Epithelial cell of esophagus (primary cell): ENCODE data around the gene NPM1.
"Not testable (repeated sequence)": the region's sequence is repeated elsewhere in the genome, so short reads cannot be mapped to it uniquely, and the experiment has no call there.

Experiments
- DNase-seq: peaks from one replicate; pipeline ENCODE4 v3.0.0; 2010; ENCODE audit warnings: low read depth
- H3K4me3 ChIP-seq: 2 replicates; pipeline ENCODE4 v1.5.1; 2011; ENCODE audit warnings: mild to moderate bottlenecking, low read length, control low read depth
- TF ChIP-seq, protein P1 (sequence below): IDR thresholded peaks from 2 replicates; pipeline ENCODE4 v1.5.1; 2011; ENCODE audit warnings: low read depth, mild to moderate bottlenecking, low read length, control low read depth, inconsistent platforms; ENCODE audit not compliant: insufficient read depth; ENCODE audit errors: missing control alignments

The NPM1 gene

DNA sequence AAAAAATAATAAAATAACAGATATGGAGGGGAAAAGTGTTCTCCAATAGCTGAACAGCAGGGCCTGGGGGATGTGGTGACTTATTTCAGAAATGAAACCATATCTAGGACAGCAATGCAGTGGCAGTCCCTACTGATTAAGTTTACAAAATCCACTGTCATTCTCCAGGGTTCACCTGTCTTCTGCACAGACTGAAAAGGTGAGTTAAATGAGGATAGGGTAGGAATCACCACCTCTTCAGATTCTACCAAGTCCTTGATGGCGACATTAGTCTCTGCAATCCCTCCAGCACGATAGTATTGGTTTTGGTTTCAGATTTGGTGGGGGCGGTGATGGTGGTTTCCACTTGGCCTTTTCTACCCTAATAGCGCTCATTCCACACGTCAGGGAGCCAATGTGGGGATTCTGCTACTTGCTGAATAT is 32.3 kb upstream of the NPM1 start:
- DNase-seq = no peak
- no peak overlapping the region for H3K4me3 ChIP-seq
- TF ChIP-seq, protein P1, sequence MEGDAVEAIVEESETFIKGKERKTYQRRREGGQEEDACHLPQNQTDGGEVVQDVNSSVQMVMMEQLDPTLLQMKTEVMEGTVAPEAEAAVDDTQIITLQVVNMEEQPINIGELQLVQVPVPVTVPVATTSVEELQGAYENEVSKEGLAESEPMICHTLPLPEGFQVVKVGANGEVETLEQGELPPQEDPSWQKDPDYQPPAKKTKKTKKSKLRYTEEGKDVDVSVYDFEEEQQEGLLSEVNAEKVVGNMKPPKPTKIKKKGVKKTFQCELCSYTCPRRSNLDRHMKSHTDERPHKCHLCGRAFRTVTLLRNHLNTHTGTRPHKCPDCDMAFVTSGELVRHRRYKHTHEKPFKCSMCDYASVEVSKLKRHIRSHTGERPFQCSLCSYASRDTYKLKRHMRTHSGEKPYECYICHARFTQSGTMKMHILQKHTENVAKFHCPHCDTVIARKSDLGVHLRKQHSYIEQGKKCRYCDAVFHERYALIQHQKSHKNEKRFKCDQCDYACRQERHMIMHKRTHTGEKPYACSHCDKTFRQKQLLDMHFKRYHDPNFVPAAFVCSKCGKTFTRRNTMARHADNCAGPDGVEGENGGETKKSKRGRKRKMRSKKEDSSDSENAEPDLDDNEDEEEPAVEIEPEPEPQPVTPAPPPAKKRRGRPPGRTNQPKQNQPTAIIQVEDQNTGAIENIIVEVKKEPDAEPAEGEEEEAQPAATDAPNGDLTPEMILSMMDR = no peak

DNA sequence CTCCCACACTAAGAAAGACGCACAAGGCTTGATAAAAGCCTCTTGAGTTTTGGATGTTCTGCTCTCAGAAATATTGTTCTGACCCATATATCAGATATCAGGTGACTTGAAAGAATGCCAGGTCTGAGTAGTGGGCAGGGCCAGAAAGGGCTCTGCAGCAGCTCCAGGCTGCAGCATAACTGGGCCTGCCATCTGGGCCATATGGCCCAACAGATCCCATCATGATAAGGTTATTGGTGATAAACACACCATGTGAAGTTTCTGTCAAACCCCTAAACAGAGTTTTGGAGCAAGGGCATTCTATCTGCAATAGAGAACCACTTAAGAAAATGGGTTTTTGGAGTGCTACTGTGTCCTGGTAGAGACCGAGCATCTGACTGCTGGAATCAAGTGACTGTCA is 29.8 kb upstream of the NPM1 start:
- TF ChIP-seq, protein P1 = no peak
- no peak for DNase-seq
- H3K4me3 ChIP-seq = no peak overlapping the region

DNA sequence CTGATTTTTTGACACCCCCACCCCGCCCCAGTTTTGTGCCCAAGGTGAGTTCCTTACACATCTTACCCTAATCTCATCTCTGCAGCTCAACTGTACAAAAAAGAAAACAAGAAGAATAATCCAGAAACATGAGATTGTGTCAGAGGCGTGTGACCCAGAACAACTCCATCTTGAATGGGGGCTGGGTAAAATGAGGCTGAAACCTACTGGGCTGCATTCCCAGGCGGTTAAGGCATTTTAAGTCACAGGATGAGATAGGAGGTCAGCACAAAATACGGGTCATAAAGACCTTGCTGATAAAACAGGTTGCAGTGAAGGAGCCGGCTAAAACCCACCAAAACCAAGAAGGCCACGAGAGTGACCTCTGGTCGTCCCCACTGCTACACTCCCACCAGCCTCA is 26.5 kb upstream of the NPM1 start:
- DNase-seq, H3K4me3 ChIP-seq: not testable (repeated sequence)

DNA sequence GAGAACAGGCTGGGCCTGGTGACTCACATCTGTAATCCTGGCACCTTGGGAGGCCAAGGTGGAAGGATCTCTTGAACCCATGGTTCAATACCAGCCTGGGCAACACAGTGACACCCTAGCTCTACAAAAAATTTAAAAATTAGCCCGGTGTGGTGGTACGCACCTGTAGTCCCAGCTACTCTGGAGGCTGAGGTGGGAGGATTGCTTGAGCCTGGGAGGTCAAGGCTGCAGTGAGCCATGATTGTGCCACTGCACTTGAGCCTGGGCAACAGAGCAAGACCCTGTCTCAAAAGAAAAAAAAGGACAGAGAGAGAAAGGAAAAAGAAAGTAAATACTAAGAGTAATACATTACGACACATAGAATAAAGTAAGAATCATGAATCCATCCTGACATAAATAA is 24.4 kb upstream of the NPM1 start:
- H3K4me3 ChIP-seq, DNase-seq: not testable (repeated sequence)

DNA sequence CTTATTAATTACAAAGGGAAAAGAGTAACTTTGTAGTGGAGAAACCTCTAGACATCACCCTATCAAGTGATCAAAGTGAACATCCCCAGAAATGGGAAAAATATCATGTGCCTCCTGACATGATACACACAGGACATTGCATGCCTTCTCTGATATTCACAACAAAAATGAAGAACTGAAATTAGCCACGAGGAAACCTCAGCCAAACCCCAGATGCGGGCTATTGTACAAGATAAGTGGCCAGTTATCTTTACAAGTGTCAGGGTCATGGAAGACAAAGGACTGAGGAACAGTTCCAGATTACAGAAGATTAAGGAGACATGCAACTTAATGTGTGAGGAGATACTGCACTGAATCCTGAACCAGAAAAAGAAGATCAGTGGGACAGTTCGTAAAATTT is 23.8 kb upstream of the NPM1 start:
- H3K4me3 ChIP-seq = no peak overlapping the region

DNA sequence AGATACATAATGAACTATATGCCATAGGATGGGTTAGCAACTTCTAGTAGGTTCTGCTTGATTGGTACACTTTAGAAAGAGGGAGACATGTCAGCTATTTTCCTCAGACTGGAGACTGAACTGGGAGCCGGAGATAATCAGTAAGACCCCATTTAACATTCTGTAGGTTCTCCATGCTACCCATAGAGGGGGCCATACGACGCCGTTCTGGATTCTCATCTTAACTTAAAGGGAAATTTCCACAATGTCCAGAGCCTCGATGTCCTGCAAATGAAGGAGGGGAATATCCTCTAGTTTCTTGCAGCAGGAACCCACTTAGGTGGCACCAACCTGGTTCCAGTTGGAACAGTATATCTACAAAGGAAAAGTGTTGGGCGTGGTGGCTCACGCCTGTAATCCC is 22.3 kb upstream of the NPM1 start:
- TF ChIP-seq, protein P1 = no peak
- DNase-seq = no peak
- no peak overlapping the region for H3K4me3 ChIP-seq

More for the DNA sequence above, 23.8 kb upstream of the NPM1 start:
- no peak for DNase-seq
- TF ChIP-seq, protein P1 = no peak

DNA sequence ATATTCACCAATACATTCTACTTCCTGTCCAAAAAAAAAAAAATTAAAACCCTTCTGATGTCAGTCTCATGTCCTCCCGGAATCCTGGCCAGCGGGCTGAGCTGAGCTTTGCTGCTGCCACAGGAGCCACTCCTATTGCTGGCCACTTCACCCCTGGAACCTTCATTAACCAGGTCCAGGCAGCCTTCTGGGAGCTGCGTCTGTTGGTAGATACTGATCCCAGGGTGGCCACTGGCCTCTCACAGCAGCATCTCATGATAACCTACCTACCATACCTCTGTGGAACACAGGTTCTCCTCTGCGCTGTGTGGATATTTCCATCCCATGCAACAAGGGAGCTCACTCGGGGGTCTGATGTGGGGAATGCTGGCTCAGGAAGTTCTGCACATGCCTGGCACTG is 21.0 kb upstream of the NPM1 start:
- no peak for DNase-seq
- no peak overlapping the region for H3K4me3 ChIP-seq
- TF ChIP-seq, protein P1 = no peak

DNA sequence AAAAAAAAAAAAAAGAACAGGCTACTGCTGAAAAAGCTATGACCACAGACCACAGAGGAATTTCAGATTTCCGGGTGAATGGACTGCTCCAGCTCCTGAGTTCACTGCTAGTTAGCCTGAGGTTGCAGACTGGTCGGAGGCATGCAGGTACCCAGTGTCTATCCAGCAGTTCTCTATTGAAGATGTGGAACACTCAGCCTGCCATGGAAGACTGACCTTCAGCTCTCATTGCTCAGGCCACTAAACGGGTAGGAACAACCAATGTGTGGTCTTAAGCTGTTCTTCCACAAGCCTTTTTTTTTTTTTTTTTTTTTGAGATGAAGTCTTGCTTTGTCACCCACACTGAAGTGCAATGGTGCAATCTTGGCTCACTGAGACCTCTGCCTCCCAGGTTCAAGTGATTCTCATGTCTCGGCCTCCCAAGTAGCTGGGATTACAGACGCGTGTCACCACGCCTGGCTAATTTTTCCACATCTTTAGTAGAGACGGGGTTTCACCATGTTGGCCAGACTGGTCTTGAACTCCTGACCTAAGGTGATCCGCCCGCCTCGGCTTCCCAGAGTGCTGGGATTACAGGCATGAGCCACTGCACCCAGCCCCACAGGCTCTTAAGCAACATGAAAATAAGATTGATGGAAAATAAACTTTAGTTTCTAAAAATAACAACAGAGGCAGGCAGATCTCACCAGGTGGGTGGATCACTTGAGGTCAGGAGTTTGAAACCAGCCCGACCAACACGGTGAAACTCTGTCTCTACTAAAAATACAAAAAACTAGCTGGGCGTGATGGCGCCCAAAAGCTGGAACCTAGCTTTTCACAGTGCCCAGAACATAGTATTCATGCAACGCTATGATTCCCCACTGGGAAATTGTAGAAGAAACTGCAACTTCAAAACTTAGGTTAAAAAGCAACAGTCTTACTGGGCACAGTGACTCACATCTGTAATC is 20.0 kb upstream of the NPM1 start:
- TF ChIP-seq, protein P1 = no peak
- H3K4me3 ChIP-seq = no peak overlapping the region
- DNase-seq = no peak
